ENCODE measurements around the gene GCC2.
"Not testable (repeated sequence)": the region's sequence is repeated elsewhere in the genome, so short reads cannot be mapped to it uniquely, and the experiment has no call there.

GCC2 gene, protein sequence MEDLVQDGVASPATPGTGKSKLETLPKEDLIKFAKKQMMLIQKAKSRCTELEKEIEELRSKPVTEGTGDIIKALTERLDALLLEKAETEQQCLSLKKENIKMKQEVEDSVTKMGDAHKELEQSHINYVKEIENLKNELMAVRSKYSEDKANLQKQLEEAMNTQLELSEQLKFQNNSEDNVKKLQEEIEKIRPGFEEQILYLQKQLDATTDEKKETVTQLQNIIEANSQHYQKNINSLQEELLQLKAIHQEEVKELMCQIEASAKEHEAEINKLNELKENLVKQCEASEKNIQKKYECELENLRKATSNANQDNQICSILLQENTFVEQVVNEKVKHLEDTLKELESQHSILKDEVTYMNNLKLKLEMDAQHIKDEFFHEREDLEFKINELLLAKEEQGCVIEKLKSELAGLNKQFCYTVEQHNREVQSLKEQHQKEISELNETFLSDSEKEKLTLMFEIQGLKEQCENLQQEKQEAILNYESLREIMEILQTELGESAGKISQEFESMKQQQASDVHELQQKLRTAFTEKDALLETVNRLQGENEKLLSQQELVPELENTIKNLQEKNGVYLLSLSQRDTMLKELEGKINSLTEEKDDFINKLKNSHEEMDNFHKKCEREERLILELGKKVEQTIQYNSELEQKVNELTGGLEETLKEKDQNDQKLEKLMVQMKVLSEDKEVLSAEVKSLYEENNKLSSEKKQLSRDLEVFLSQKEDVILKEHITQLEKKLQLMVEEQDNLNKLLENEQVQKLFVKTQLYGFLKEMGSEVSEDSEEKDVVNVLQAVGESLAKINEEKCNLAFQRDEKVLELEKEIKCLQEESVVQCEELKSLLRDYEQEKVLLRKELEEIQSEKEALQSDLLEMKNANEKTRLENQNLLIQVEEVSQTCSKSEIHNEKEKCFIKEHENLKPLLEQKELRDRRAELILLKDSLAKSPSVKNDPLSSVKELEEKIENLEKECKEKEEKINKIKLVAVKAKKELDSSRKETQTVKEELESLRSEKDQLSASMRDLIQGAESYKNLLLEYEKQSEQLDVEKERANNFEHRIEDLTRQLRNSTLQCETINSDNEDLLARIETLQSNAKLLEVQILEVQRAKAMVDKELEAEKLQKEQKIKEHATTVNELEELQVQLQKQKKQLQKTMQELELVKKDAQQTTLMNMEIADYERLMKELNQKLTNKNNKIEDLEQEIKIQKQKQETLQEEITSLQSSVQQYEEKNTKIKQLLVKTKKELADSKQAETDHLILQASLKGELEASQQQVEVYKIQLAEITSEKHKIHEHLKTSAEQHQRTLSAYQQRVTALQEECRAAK (N-terminal part only)

DNA sequence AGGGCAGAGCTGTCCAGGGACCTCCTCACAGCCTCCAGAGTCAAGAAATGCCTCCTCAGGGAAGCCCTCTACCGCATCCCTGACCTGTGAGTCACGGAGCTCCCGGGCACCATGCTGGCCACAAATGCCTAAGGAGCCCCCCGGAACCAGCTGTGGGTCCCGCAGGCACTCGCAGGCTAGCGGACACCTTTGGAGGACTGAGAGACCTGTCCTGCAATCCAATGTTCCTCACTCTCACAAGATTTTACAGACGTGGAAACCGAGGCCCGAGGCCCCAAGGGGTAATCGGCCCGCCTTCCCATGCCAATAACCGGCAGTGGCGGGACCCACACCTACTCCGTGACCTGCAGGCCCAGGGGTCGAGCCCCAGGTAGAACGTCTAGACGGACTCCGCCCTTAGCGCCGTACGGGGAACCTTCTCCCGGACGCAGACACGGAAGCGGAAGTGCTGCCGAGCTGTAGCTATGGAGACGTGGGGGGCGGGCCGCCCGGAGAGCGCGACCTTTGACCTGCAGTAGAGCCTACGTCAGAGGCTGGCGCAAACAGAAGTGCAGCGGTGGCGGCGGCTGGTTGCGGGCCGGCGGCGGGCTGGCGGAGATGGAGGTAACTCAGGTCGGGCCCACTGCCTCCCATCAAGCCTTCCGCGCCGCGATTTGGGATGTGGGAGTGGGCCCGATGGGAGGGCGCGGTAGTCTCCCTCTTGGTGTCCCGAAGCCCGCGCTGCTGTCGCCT, at the start of gene GCC2:
GCC2 (plus strand) TSS at position 529 of the 732 bp plus-strand sequence; CDS start at position 598, 69 bp downstream.
- peak; percentile 92 for DNase-seq (ENCODE audit: low read depth)

DNA sequence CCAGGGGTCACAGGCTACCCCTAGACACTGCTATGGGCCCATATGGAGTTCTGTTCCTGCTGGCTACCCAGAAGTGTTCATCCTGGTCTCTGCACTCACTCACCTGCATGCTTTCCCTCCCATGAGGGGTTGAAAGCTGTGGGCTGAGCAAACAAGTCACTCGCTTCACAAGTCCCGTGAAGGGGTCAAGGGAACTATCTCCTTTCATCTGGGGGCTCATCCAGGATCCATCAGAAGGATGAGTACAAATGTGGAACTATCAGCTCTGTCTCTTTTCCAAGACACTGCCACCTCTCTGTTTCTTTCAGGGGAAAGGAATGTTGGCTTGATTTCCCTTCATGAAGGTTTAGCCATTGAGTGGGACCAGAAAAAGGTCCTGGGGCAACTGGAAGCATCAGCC, 49.5 kb upstream of the GCC2 start:
- DNase-seq (ENCODE audit: low read depth), result no peak

DNA sequence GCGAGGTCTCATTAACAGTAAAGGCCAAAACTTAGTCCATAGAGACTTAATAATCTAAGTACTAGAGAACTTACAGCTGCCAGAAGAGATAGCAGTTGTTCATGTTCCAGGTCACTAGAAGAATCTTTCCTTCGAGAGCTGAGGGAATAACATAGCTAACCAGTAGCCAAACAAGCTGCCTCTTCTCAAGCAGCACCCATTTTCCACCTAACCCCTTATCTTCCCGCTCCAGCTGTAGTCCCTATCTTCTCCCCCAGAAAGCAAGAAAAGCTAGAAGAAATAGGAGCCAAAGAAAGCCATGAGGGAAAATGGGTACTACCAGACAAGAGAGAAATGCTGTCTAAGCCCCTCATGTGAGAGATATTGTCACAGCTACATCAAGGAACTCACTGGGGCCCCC, 47.2 kb upstream of the GCC2 start:
- DNase-seq (ENCODE audit: low read depth), result no peak

DNA sequence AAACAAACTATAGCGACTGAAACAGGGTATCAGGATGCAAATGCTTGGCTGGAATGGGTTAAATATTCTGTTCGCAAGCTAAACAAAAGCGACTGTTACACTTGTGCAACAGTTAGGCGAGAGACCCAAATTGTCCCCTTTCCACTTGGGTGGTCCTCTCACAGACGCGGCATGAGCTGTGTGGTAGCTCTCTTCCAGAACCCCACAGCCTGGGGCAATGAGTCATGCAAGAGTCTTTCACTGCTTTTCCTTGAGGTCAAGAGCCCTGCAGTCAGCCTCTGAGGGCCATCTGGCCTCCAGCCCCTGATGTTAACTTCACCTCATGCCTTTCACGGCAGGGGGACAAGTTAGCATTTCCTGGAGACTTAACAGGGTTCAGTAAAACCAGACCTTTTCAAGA, 45.5 kb upstream of the GCC2 start:
- no peak for DNase-seq (ENCODE audit: low read depth)

DNA sequence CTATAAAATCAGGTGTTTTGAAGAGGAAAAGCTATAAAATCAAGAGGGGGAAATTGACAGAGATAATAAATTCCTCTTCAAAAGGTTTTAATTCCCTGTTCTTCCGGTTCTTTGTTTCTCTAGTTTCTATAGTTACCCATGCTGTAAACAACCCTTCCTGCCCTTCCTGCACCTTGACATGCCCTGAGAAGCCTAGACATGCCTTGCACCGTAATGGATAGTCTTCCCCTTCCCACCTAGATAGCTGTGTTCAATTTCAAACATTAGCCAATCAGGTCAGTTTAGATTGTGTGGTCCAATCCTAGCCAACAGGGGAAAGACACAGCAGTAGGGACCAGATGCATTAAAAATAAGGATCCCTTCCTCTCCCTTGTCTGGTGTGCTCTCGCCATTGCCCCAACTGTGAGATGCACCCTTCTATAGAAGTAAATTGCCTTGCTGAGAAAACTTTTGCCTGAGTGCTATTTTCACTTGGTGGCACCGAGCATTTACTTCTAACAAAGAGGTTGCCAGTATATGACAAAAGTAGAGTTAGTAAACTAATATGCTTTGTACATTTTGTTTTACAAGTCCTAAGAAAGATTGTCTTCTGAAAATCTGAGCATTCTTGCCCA, 44.1 kb upstream of the GCC2 start:
- no peak for DNase-seq (ENCODE audit: low read depth)

DNA sequence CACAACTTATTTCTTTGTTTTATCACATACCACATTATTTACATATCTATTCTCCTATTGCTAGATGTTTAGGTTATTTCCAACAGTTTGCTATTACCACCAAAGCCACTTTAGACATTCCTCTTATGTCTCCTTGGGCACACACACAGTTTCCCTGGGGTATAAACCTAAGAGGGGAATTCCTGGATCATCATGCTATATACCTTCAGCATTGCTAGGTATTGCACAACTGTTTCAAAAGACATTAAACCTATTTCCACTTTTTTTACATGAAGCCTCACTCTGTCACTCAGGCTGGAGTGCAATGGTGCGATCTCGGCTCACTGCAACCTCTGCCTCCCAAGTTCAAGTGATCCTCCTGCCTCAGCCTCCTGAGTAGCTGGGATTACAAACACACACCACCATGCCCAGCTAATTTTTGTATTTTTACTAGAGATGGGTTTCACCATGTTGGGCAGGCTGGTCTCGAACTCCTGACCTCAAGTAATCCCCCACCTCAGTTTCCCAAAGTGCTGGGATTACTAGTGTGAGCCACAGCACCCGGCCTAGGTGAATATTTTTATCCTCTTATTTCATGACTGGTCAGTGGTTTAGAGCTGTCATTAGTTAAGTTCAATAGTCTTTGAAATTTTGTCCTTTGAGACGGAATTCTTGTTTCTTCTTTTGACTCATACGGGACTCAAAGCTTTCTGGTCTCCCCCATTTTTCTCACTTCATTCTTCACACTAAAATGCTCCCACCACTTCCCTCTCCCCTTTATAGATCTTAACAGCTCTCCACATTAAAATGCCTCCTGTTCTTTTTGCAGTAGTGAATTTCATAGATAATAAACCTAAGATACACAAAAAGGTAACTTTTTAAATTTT, 40.9 kb upstream of the GCC2 start:
- no peak for DNase-seq (ENCODE audit: low read depth)

DNA sequence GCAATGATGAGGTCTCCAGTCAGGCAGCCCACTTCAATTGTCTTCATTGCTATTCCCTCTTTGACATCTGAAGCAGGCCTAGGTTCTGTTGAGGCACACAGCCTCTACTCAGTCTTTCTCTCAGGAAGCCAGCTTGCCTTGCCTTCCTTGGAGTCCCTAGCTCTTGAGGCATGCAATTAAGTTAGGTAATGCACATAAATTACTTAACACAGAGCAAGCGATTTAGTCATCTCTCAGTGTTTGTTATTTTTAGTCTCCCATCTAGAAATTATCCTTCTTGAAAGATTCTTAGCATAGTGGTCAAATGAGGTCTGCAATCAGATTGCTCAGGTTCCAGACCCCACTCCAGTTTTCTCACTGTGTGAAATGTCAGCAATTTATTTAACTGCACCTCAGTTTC, 39.2 kb upstream of the GCC2 start:
- DNase-seq (ENCODE audit: low read depth), result no peak

DNA sequence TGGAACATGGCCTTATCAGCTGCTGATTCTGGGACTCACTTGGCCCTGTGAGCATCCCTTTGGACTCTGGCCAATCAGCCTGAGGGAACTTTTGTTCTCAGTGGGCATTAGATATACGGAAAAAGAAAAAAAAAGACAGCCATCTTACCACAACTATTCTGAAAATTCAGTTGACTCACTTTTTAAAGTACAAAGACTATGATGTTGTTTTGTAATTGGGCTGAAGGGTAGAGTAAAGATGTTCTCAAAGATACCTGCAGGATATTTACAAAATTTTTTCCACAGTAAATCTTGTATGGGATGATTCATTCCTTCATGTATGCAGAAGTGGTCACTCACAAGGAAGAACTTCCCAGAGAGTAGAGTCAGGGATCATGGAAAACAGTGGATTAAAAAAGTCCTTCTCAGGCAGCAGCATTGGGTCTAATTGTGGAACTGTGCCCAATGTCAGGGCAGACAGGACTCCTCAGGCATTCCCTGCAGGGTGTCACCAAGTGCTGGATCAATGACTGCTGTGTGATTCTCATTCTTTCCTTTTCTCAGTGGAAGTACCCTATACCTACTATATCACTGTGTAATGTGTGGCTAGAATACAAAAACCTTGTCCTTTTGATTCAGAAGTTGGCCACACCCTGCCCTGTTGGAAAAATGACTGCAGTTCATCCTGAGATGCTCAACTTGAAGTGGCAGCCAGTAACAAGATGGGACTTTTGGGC, 35.9 kb upstream of the GCC2 start:
- DNase-seq (ENCODE audit: low read depth), result no peak

DNA sequence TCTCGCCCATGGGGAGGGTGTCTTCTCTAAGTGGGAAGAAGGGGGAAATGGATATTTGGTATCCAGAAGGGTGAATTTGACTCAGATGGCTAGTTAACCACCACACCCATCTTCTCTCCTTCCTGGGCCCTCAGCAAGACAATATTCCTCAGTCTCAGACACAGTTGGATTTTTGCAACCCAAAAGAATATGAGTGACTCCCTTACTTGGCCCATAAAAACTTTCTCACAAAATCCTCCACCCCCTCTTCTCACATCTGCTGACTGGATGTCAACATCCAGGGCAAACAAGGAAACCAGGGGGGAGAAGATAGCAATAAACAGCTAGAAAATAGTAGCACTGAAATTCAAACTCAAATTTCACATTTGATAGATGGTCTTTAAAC, 35.3 kb upstream of the GCC2 start:
- DNase-seq (ENCODE audit: low read depth), result no peak

DNA sequence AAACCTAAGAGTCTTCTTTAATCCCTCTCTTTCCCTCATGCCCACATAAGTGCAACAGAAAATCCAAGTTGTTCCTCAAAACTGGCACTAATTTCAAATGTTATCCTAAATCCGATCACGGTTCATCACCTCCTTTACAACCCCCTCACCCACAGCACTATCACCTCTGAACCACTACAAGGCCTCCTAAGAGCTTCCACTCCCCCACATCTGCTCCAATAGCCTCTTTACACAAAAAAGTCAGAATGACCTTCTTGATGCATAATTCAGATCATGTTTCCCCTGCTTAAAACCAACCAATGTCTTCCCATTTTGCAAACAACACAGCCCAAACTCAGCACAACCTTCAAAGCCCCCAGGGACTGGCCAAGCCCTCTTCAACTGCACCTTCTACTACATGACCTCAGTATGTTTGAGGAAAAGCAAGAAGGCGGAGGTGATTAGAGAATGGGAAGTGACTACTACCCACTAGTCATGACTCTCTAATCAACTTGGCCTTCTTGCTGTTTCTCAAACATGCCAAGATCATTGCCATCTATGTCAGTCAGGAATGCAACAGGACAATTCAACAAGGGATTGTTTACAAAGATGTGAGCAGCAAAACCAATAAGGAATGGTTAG, 34.6 kb upstream of the GCC2 start:
- no peak for DNase-seq (ENCODE audit: low read depth)

DNA sequence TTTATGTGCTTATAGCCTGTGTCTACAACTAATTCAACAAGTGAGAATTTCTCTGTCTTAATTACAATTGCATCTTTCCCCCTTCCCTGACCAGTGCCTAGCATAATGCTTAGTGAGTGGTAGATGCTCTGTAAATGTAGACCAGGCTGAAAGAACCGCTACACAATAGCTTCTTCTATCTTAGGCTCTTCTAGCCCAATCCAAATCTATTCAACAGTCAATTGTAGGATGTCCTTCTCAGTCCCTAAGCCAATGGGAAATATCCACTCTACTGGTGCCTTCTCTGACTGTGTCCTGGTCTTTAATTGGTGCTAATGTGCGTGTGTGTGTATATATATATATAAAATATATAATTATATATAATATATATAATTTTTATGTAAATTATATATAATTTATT, 34.1 kb upstream of the GCC2 start:
- DNase-seq (ENCODE audit: low read depth), result no peak

DNA sequence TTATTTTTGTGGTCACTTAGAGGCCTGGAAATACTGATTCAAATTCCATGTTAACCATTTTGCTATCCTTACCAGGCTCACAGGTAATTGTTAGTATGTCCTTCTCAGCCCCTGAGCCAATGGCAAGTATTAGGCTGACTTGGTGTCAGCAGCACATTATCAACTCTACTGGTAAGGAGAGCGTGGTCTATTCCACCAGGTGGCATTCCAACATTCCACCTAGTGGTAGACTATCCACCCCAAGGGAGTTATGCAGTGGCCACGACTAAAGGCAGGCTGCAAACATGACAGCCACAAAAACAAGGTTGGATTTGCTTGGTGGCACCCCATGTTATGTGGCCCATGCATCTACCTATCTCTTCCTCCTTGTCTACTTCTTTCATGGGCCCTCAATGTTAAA, 31.8 kb upstream of the GCC2 start:
- DNase-seq (ENCODE audit: low read depth), result no peak

DNA sequence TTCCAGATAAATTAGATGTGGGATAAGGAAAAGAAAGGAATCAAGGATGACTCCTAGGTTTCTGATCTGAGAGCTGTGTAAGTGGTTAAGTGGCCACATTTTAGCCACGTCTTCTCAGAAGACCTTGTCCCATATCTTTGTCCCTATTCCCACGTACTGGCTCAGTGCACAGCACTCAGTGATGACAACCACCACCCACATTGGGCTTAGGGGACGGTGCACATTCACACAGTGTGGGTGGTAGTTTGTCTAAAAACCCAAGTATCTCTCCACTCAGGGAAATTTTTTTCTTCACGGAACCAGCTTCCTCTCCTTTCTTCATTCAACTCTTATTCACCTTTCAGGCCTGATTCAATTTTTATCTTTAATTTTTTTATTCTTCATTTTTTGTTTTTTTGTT, 30.6 kb upstream of the GCC2 start:
- no peak for DNase-seq (ENCODE audit: low read depth)

DNA sequence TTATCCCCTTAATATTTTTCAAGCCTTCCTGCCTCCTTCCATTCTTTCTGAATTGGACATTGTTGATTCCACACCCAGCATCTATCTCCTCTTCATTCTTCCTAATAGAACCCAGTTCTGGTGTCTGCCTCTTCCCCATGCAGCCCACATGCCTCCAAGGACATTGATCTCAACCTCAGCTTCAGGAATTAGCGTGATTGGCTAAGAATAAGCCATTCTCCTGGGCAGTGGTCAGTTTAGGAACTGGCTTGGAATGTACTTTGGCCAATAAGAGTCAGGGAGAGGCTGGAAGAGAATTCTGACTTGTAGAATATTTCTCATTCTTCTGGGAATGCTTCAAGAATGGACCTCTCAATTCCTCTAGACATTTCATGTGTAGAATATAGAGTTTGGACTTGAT, 25.9 kb upstream of the GCC2 start:
- no peak for DNase-seq (ENCODE audit: low read depth)

DNA sequence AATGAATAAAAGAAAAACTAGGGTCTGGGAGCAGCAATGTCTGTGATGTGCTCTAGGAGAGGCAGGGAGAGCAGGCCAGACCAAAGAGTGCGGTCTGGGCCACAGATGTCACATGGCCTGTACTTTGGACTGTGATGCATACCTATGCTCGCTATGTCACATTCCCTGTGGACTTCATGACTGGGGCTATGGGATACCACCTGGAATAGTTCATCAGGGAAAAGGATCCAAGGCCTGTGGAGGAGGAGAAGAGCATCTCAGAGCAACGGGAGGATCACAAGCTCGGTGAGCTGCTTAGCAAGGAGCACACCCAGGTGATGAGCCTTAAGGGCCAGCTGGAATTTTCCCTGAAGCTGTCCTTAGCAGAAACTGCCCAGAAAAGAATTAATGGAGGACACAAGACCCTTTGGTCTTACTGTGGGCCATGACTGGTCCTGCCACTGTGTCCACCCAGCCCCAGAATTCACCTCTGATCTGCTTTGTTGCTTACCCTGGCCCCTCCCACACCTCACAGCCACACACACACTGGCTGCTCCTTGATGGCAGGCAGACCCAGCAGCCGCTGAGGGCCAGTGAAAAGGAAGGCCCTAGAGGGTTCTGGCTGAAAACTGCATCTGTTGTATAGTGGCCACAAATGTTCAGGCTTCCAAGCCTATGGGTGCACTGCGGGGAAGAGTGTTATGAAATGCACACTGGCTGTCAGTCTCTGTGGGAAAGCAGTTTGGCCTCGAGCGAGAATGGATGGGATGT, 25.3 kb upstream of the GCC2 start:
- no peak for DNase-seq (ENCODE audit: low read depth)

DNA sequence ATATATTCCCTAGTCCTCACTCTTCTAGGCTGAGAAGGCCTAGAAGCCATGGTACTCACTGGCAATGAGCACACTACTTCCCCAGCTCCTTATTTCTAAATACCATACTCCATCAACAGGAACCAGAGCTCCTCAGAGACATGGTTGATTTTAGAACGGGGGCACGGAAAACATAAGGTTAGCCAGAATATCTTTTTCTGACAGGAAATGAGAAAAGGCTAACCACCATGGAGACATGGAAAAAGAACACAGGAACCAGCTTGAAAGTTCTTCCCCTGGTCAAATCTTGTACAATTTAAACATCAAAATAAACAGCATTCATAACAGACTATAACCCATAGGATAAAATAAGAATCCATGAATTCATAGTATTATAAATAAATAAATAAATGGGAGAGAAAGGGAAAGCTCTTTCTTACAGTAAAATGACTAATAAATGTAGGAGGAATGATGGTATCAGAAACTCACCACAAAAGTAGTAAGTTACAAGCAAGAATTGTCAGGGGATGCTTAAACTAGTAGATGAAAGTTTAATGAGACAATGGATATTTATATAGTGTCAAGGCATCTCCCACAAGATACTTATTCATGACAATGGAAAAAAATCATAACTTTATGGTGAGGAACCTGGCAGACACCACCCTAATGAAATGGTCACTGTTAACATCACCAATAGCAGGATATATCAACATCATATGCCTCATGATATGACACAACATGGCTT, 20.6 kb upstream of the GCC2 start:
- DNase-seq (ENCODE audit: low read depth), result no peak

DNA sequence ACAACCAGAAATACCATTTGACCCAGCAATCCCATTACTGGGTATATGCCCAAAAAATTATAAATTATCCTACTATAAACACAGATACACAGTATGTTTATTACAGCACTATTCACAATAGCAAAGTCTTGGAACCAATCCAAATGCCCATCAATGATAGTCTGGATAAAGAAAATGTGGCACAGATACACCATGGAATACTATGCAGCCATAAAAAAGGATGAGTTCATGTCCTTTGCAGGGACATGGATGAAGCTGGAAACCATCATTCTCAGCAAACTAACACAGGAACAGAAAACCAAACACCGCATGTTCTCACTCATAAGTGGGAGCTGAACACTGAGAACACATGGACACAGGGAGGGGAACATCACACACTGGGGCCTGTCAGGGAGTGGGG, 13.4 kb upstream of the GCC2 start:
- DNase-seq (ENCODE audit: low read depth), result not testable (repeated sequence)

DNA sequence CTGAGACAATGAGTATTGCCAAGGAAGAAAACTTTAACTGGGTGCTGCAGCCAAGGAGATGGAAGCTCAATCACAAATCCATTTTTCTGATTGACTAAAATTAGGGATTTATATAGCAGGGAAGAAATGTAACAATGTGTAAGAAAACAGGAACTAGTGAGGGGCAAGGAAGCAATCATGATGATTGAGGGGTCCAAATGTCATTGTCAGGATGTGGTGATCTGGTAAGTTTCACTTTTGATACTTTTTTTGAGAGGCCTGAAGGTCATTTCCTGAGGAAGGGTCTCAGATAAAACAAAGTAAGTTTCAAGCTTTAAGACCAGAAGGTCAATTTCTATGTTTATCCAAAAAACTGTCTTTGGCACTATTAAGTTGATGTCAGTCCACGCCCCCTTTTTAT, 12.0 kb upstream of the GCC2 start:
- DNase-seq (ENCODE audit: low read depth), result no peak

All from stimulated activated CD8-positive, alpha-beta memory T cell treated with anti-CD3 and anti-CD28 coated beads, Interleukin-15, amount 100 ng/mL, for 1 hour (primary cell).